Measurements from ENCODE around the gene PIAS3. TPM values are rescaled to one million over a fixed set of nuclear protein-coding genes. Genes with fewer than 3 reads are reported as not detected.

The PIAS3 gene
- total and polyA plus RNA-seq, 10 of the 15 experiments (the other 5 are each of a cell fraction or from before 2014, with no cell fraction given): 0.85 to 14.9 (median 10.6) TPM

DNA sequence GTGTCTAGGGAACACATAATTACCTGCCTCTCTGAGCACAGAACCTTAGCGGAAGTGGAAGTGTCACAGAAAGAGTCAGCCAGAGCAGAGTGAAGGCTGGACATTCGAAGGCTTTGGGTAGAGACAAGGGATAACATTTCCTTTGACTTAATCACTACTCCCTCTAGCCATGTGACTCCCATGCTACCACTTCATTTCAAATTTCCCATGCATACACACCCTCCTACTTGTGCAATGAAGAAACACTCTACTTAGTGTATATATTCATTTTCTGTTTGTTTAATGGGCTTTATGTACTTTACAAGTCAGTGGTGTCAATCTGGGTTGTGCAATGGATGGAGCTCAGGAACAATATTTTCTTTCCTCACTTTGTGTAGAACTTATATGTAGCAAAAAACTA lies 19.8 kb upstream of the PIAS3 start:
- no peak for ATAC-seq
- in situ Hi-C loops (cut with MboI): no loop called here

More for the DNA sequence above, 19.8 kb upstream of the PIAS3 start:
- H3K4me1 ChIP-seq (ENCODE audit: control insufficient read depth, insufficient read depth, low read length): no peaks in the 10 kb centered on the region
- POLR2A ChIA-PET: no interaction called here
- H3K27me3 ChIP-seq (replicated peaks in 1 of 2; ENCODE audit: control insufficient read depth in 2 of 2, insufficient read depth in 2 of 2, low read length in 1 of 2): peaks cover 0 to under 1% of the 10 kb centered on the region in 2 experiments; a peak in 2 of 4 replicates
- no peak overlapping the region for H3K4me3 ChIP-seq
- no peak overlapping the region for H2AFZ ChIP-seq (ENCODE audit: control insufficient read depth, low read depth, low read length)
- no peaks in the 10 kb centered on the region for H4K20me1 ChIP-seq (ENCODE audit: control insufficient read depth, insufficient read depth)
- RAD21 ChIA-PET (ENCODE audit: unreplicated experiment): no interaction called here
- H3K79me2 ChIP-seq (ENCODE audit: control insufficient read depth, insufficient read depth, low read length): no peaks in the 10 kb centered on the region
- H3K9ac ChIP-seq (ENCODE audit: control insufficient read depth, insufficient read depth, low read length): no peak overlapping the region
- 78% methylated on average over 2 of the region's 2 CpGs for WGBS (ENCODE audit: insufficient coverage, insufficient replicate concordance, low lambda C conversion rate, missing lambda C conversion rate)
- DNase-seq (ENCODE audit: low read depth, low spot score) (no peak), FAIRE-seq (no peak)
- CTCF ChIA-PET: interaction anchor here (1.4 to 1.6 kb wide), 2 partner anchors 30 to 154 kb away, joined by 3 to 4 read pairs; no protein-coding TSS in a partner anchor
- intact Hi-C loops (cut with micrococcal nuclease; ENCODE audit: unreplicated experiment): no loop called here
- no TSS peak for BruUV-seq (replicated peaks)
- no peak overlapping the region for H3K4me2 ChIP-seq (ENCODE audit: control insufficient read depth, insufficient read depth)
- TF ChIP-seq, protein P1, sequence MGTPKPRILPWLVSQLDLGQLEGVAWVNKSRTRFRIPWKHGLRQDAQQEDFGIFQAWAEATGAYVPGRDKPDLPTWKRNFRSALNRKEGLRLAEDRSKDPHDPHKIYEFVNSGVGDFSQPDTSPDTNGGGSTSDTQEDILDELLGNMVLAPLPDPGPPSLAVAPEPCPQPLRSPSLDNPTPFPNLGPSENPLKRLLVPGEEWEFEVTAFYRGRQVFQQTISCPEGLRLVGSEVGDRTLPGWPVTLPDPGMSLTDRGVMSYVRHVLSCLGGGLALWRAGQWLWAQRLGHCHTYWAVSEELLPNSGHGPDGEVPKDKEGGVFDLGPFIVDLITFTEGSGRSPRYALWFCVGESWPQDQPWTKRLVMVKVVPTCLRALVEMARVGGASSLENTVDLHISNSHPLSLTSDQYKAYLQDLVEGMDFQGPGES (IDR thresholded peaks at IDR 0.05): no peak
- TF ChIP-seq EED (IDR thresholded peaks at IDR 0.05; ENCODE audit: low read depth) (no peak), MEF2B (IDR thresholded peaks at IDR 0.05; ENCODE audit: partially characterized antibody, poor library complexity, severe bottlenecking) (no peak), REST (IDR thresholded peaks at IDR 0.05; ENCODE audit: low read depth, low read length) (no peak), GATAD2B (conservative IDR thresholded peaks at IDR 0.05; ENCODE audit: low read depth) (no peak), E4F1 (IDR thresholded peaks at IDR 0.05; ENCODE audit: borderline replicate concordance, partially characterized antibody) (no peak), NR2C2 (IDR thresholded peaks at IDR 0.05; ENCODE audit: borderline replicate concordance, control insufficient read depth, insufficient read length, low read depth) (no peak), ZNF24 (IDR thresholded peaks at IDR 0.05) (no peak), SUZ12 (IDR thresholded peaks at IDR 0.05; ENCODE audit: unreplicated experiment) (no peak), MTA3 (IDR thresholded peaks at IDR 0.05; ENCODE audit: borderline replicate concordance, low read length) (no peak), FOS (IDR thresholded peaks at IDR 0.05; ENCODE audit: borderline replicate concordance, extremely low read depth, insufficient read length) (no peak), USF1 (IDR thresholded peaks at IDR 0.05; ENCODE audit: borderline replicate concordance, extremely low read length, insufficient read depth, low read depth, low read length) (no peak), CEBPB (IDR thresholded peaks at IDR 0.05; ENCODE audit: borderline replicate concordance in 1 of 2, low read depth in 2 of 2, low read length in 2 of 2) (no peak), SREBF2 (IDR thresholded peaks at IDR 0.05; ENCODE audit: low read length) (no peak)
- H3K36me3 ChIP-seq (ENCODE audit: control insufficient read depth in 2 of 2, insufficient read depth in 2 of 2, low read length in 1 of 2): no peaks in the 10 kb centered on the region
- no peaks in the 10 kb centered on the region for H3K9me3 ChIP-seq (replicated peaks; ENCODE audit: control insufficient read depth, insufficient read depth, low read length)
- no peak overlapping the region for H3K27ac ChIP-seq (ENCODE audit: control insufficient read depth, insufficient read depth)
- SMC1A ChIA-PET (ENCODE audit: uncharacterized antibody, unreplicated experiment): interaction anchor here (0.9 to 2.4 kb wide), 3 partner anchors 19 to 158 kb away, joined by 3 to 17 read pairs (median 4); partner anchors contain the start of gene PIAS3
